IPS-20b (cell line): ENCODE measurements around the gene IL37.
"Not testable (repeated sequence)": the region's sequence is repeated elsewhere in the genome, so short reads cannot be mapped to it uniquely, and the experiment has no call there.

Experiments used
- H3K27ac ChIP-seq: one replicate; pipeline ENCODE4 v1.5.1; 2013; ENCODE audit warnings: low read length
- H3K27me3 ChIP-seq: 2 replicates; pipeline ENCODE4 v1.6.1; 2013; ENCODE audit warnings: mild to moderate bottlenecking, low read length, inconsistent platforms; ENCODE audit not compliant: insufficient read depth
- H3K36me3 ChIP-seq: 2 replicates; pipeline ENCODE4 v1.6.1; 2013; ENCODE audit warnings: low read depth, mild to moderate bottlenecking, inconsistent platforms, low read length, moderate library complexity; ENCODE audit not compliant: insufficient read depth
- H3K4me1 ChIP-seq: 2 replicates; pipeline ENCODE4 v1.6.1; 2013; ENCODE audit warnings: mild to moderate bottlenecking, control low read depth, inconsistent platforms, low read length, moderate library complexity; ENCODE audit not compliant: insufficient read depth
- H3K4me3 ChIP-seq: 2 replicates; pipeline ENCODE4 v1.5.1; 2013; ENCODE audit warnings: mild to moderate bottlenecking, low read length, inconsistent platforms
- H3K9ac ChIP-seq: 2 replicates; pipeline ENCODE4 v1.6.1; 2013; ENCODE audit warnings: low read depth, mild to moderate bottlenecking, inconsistent platforms, low read length, moderate library complexity
- H3K9me3 ChIP-seq: 2 replicates; pipeline ENCODE4 v1.6.1; 2013; ENCODE audit warnings: mild to moderate bottlenecking, low read depth, low read length, inconsistent platforms; ENCODE audit not compliant: insufficient read depth

IL37 gene

GRCh38 chr2:112926707-112927106 is 15.7 kb downstream of the IL37 start:
- H3K4me3 ChIP-seq = no peak overlapping the region
- no peak overlapping the region for H3K27ac ChIP-seq
- H3K27me3 ChIP-seq = no peaks in the 10 kb centered on the region
- H3K36me3 ChIP-seq = no peaks in the 10 kb centered on the region
- no peaks in the 10 kb centered on the region for H3K4me1 ChIP-seq
- no peaks in the 10 kb centered on the region for H3K9me3 ChIP-seq
- no peak overlapping the region for H3K9ac ChIP-seq

GRCh38 chr2:112927745-112928144 is 16.8 kb downstream of the IL37 start:
- H3K36me3 ChIP-seq = no peaks in the 10 kb centered on the region
- no peaks in the 10 kb centered on the region for H3K4me1 ChIP-seq
- H3K27ac ChIP-seq = no peak overlapping the region
- no peaks in the 10 kb centered on the region for H3K9me3 ChIP-seq
- H3K27me3 ChIP-seq = no peaks in the 10 kb centered on the region
- no peak overlapping the region for H3K4me3 ChIP-seq
- no peak overlapping the region for H3K9ac ChIP-seq

- no peaks in the 10 kb centered on the region for H3K9me3 ChIP-seq
- no peak overlapping the region for H3K27ac ChIP-seq
- H3K9ac ChIP-seq = no peak overlapping the region
- H3K27me3 ChIP-seq = no peaks in the 10 kb centered on the region
- H3K4me3 ChIP-seq = no peak overlapping the region
- no peaks in the 10 kb centered on the region for H3K4me1 ChIP-seq
- H3K36me3 ChIP-seq = no peaks in the 10 kb centered on the region
These were observed 22.3 kb downstream of the IL37 start for GRCh38 chr2:112933261-112933660.

- H3K4me3 ChIP-seq, H3K9ac ChIP-seq, H3K4me1 ChIP-seq, H3K36me3 ChIP-seq, H3K9me3 ChIP-seq, H3K27ac ChIP-seq, H3K27me3 ChIP-seq: not testable (repeated sequence)
These were observed 23.2 kb downstream of the IL37 start for GRCh38 chr2:112934117-112934516.

- Histone ChIP-seq H3K27me3 (no peaks in the 10 kb centered on the region), H3K9me3 (no peaks in the 10 kb centered on the region), H3K4me3 (no peak overlapping the region), H3K27ac (no peak overlapping the region), H3K36me3 (no peaks in the 10 kb centered on the region), H3K9ac (no peak overlapping the region), H3K4me1 (no peaks in the 10 kb centered on the region)
These were observed 25.9 kb downstream of the IL37 start for GRCh38 chr2:112936927-112937232.

- Histone ChIP-seq H3K4me1 (no peaks in the 10 kb centered on the region), H3K9ac (no peak overlapping the region)
These were observed 27.9 kb downstream of the IL37 start for GRCh38 chr2:112938904-112939303.

GRCh38 chr2:112939425-112939824 is 28.5 kb downstream of the IL37 start:
- Histone ChIP-seq H3K27ac (no peak overlapping the region), H3K27me3 (no peaks in the 10 kb centered on the region), H3K9ac (no peak overlapping the region), H3K36me3 (no peaks in the 10 kb centered on the region), H3K4me3 (no peak overlapping the region), H3K4me1 (no peaks in the 10 kb centered on the region), H3K9me3 (no peaks in the 10 kb centered on the region)

More at GRCh38 chr2:112938904-112939303, 27.9 kb downstream of the IL37 start:
- Histone ChIP-seq H3K4me3 (no peak overlapping the region), H3K36me3 (no peaks in the 10 kb centered on the region), H3K27ac (no peak overlapping the region), H3K9me3 (no peaks in the 10 kb centered on the region), H3K27me3 (no peaks in the 10 kb centered on the region)

GRCh38 chr2:112940859-112941625 is 30.1 kb downstream of the IL37 start:
- Histone ChIP-seq H3K4me3 (no peak overlapping the region), H3K27me3 (no peaks in the 10 kb centered on the region), H3K4me1 (no peaks in the 10 kb centered on the region), H3K27ac (no peak overlapping the region), H3K9ac (no peak overlapping the region), H3K9me3 (peaks cover 12% of the 10 kb centered on the region), H3K36me3 (no peaks in the 10 kb centered on the region)

- Histone ChIP-seq H3K27ac (no peak overlapping the region), H3K36me3 (no peaks in the 10 kb centered on the region), H3K4me3 (no peak overlapping the region), H3K27me3 (no peaks in the 10 kb centered on the region), H3K9me3 (peaks cover 21% of the 10 kb centered on the region), H3K4me1 (no peaks in the 10 kb centered on the region), H3K9ac (no peak overlapping the region)
These were observed 31.0 kb downstream of the IL37 start for GRCh38 chr2:112941753-112942653.

- Histone ChIP-seq H3K27me3 (no peaks in the 10 kb centered on the region), H3K27ac (no peak overlapping the region), H3K9ac (no peak overlapping the region), H3K4me3 (no peak overlapping the region), H3K9me3 (peaks cover 27% of the 10 kb centered on the region), H3K4me1 (no peaks in the 10 kb centered on the region), H3K36me3 (no peaks in the 10 kb centered on the region)
These were observed 31.7 kb downstream of the IL37 start for GRCh38 chr2:112942654-112943002.

- H3K9me3 ChIP-seq = peaks cover 31% of the 10 kb centered on the region
- H3K27ac ChIP-seq = no peak overlapping the region
- no peak overlapping the region for H3K9ac ChIP-seq
- H3K4me3 ChIP-seq = no peak overlapping the region
- no peaks in the 10 kb centered on the region for H3K36me3 ChIP-seq
- H3K4me1 ChIP-seq = no peaks in the 10 kb centered on the region
- H3K27me3 ChIP-seq = no peaks in the 10 kb centered on the region
These were observed 34.0 kb downstream of the IL37 start for GRCh38 chr2:112944971-112945370.

- Histone ChIP-seq H3K27ac (no peak overlapping the region), H3K9me3 (peaks cover 31% of the 10 kb centered on the region), H3K27me3 (no peaks in the 10 kb centered on the region), H3K4me3 (no peak overlapping the region), H3K9ac (no peak overlapping the region), H3K36me3 (no peaks in the 10 kb centered on the region), H3K4me1 (no peaks in the 10 kb centered on the region)
These were observed 35.1 kb downstream of the IL37 start for GRCh38 chr2:112946086-112946485.
